GM12801 (cell line): Measurements from ENCODE around the gene YBX3.

Source experiments
- TF ChIP-seq, protein P1 (sequence below): IDR thresholded peaks from one replicate; pipeline ENCODE4 v1.5.1; 2011; ENCODE audit warnings: control low read depth; ENCODE audit not compliant: insufficient read length; ENCODE audit errors: extremely low read depth

Gene YBX3

DNA sequence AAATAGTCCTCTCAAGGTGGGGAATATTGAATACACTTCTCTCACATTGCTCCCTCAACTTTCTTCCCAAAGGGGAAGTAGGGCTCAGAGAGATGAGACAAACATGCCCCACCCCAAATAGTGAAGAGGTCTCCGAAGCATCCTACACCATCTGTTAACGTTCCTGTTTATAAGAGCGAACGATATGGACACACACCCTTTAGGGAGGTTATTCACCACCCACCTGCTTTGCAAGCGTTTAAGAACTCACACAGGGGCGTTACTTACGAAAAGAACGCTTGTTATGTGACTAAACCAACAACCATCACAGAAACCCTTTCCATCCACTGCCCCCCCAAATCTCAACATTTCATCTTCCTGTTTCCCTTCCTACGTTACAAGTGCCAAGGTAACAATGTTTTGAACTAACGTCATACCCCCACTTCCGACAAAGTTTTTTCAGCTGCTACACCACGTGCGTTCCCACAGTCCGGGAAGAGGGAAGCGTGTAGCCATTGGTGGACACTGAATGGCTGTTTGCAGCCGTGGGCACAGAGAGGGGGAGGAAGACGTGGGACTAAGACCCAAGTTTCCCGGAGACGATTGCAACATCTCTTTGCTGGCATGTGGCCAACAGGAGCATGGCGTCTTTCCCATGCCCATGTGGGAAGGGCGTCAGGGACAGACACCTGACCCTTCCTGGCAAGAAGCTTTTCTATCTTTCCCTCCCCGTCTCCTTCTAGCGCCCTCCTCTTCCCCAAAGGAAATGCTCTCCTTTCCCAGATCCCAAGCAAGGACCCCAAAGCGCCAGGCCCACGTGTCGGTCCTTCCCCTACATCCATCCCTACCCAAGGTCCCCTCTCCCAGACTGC lies 1.2 kb downstream of the YBX3 start:
- TF ChIP-seq, protein P1, sequence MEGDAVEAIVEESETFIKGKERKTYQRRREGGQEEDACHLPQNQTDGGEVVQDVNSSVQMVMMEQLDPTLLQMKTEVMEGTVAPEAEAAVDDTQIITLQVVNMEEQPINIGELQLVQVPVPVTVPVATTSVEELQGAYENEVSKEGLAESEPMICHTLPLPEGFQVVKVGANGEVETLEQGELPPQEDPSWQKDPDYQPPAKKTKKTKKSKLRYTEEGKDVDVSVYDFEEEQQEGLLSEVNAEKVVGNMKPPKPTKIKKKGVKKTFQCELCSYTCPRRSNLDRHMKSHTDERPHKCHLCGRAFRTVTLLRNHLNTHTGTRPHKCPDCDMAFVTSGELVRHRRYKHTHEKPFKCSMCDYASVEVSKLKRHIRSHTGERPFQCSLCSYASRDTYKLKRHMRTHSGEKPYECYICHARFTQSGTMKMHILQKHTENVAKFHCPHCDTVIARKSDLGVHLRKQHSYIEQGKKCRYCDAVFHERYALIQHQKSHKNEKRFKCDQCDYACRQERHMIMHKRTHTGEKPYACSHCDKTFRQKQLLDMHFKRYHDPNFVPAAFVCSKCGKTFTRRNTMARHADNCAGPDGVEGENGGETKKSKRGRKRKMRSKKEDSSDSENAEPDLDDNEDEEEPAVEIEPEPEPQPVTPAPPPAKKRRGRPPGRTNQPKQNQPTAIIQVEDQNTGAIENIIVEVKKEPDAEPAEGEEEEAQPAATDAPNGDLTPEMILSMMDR: no peak

DNA sequence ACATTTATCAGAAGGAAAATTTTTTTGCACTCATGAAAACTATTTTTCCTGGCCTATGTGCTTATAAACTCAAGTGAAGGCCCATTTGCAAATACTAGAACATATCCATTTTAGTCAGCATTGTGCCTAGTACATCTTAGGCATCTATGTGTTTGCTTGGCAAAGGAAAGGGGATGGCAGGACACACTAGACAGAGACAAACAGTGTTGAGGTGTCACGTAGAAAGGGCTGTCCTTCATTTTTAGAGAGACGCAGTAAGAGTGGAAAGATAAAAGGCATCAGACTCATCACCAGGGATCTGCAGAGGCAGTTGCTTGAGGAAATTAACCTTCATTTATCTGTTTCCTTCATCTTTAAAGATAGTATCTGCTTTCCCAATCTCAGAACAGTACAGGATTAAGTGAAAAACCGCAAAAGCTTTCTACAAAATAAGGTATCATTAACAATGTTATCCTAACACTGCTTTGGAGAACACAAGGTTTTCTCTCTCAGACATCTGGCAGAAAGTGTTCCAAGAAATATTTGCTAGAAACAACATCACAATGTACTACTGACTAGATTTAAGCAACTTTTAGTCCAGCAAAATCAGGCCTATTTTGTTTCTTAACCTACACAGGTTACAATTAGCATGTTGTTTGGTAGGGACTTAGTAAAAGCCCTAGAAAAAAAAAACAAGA lies 2.0 kb downstream of the YBX3 start:
- TF ChIP-seq, protein P1: no peak

DNA sequence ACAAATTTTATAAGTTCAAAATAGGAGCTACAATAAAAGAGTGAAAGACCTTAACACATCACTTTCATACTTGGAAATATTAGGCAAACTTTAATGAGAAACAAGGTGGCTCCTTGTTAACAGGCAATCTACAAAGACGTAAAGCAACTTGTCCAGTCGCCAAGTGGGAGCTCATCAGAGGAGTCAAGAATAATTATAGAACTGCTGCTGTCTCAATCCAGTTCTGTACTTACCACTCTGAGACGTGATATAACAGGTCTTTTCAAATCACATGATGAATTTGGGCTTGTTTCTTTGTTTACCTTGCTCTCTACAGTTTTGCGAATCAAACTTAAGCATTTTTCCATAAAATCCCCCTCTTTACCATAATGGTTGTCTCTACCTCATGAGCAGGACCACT lies 3.6 kb downstream of the YBX3 start:
- TF ChIP-seq, protein P1: no peak

DNA sequence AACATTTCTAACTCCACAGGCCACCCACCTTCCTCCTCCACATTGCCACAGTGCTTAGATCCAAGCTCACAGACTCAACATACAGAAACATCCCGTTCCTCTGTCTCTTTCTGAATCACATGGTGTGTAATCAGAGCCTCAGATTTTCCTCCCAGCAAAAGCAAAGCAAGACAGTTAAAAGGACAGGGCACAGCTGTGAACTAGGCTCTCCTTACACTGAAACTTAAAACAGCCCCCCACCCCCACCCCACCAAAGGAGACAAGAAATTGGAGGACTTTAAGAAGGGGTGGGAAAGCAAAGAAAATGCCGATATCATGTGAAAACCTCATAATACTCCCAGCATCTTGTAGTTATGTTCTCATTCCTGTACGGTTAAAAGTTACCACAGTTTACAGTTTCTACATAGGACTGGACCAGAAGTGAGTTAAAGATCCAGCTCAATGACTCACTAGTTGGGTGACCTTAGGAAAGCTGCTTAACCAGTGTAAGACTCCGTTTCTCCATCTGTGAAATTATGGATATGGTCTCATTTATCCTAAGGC lies 4.8 kb downstream of the YBX3 start:
- TF ChIP-seq, protein P1: no peak

DNA sequence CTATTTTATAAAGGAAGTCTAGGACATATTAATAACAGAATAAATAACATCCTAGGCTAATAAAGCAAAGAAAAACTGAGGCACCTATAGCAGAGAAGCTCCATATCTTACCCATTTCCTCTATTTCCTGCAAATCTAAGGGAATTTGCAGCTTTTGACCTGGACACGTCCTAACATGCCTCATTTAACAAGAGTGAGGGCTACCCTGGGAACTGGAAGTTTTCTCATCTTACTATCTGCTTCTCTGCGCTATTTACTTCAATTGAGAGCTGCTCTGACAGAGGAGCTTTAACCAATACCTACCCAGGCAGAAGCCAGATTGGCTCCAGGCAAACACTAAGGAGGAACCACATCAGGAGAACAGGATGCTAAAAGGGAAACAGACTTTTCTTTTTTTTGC lies 5.7 kb downstream of the YBX3 start:
- TF ChIP-seq, protein P1: no peak

DNA sequence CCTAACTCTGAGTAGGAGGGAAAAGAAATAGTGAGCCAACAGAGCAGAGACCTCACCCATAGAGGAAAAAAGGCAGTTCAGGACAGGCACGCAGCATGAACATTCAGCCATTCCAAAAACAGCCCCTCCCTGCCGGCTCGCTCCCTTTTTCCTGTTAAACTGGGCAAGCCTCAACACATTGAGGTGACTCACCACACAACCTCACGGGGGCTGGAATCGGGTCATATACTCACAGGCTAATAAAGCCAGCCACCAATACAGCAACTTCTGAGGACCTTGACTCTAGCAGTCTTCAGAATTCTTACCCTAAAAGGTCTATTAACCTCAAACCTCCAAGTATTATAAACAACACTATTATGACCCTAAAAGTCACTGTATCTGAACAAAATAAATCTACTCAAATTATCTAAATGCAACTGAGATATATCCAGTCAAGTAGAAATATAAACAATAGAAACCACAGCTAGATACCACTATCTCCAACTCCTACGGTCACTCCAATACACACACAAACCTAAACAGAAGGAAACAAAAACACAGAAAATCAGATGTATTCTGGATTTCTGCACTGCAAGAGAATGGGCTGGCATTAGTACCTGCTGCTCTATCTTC lies 6.3 kb downstream of the YBX3 start:
- TF ChIP-seq, protein P1: no peak

DNA sequence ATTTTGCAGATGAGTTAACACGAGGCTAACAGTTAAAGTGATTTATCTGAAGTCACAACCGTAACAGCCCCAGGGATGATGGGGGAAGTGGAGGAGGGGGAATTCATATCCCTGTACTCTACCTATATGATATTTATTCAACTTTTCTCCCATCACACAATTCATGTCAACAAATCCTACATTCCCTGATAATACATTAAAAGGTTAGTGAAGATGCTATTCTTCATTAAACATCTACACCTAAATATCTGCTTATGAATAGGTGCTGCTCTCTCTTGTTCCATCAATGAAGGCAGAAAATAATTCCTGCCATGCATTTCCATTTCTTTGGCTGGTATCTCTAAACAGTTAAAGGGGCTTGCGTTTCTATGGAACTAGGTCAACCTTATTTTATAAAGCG lies 6.8 kb downstream of the YBX3 start:
- TF ChIP-seq, protein P1: no peak
